LNCaP clone FGC (cell line): ENCODE results near the gene KLF1.

Source experiments
- DNase-seq: peaks from one replicate; pipeline ENCODE4 v3.0.0-alpha.2; 2011; ENCODE audit warnings: low read depth
- H3K4me3 ChIP-seq: 2 replicates; pipeline ENCODE4 v1.5.1; 2011; ENCODE audit warnings: mild to moderate bottlenecking, low read depth, low read length, control low read depth
- TF ChIP-seq, protein P1 (sequence below): IDR thresholded peaks from 2 replicates; pipeline ENCODE4 v1.5.1; 2012; ENCODE audit warnings: mild to moderate bottlenecking; ENCODE audit not compliant: control insufficient read depth, insufficient read depth; ENCODE audit errors: extremely low read depth

Gene KLF1

DNA sequence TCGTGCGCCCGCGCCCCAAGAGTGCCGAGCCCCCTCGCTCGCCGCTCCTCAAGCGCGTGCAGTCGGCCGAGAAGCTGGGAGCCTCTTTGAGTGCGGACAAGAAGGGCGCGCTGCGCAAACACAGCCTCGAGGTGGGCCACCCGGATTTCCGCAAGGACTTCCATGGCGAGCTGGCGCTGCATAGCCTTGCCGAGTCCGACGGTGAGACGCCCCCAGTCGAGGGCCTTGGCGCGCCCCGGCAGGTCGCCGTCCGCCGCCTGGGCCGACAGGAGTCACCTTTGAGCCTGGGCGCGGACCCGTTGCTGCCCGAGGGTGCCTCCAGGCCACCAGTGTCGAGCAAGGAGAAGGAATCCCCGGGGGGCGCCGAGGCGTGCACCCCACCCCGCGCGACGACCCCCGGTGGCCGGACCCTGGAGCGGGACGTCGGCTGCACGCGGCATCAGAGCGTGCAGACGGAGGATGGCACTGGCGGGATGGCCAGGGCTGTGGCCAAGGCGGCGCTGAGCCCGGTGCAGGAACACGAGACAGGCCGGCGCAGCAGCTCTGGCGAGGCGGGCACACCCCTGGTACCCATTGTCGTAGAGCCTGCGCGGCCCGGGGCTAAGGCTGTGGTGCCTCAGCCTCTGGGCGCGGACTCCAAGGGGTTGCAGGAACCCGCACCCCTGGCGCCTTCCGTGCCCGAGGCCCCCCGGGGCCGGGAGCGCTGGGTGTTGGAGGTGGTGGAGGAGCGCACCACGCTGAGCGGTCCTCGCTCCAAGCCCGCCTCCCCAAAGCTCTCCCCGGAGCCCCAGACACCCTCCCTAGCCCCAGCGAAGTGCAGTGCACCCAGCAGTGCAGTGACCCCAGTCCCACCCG lies 12.9 kb downstream of the KLF1 start:
- TF ChIP-seq, protein P1, sequence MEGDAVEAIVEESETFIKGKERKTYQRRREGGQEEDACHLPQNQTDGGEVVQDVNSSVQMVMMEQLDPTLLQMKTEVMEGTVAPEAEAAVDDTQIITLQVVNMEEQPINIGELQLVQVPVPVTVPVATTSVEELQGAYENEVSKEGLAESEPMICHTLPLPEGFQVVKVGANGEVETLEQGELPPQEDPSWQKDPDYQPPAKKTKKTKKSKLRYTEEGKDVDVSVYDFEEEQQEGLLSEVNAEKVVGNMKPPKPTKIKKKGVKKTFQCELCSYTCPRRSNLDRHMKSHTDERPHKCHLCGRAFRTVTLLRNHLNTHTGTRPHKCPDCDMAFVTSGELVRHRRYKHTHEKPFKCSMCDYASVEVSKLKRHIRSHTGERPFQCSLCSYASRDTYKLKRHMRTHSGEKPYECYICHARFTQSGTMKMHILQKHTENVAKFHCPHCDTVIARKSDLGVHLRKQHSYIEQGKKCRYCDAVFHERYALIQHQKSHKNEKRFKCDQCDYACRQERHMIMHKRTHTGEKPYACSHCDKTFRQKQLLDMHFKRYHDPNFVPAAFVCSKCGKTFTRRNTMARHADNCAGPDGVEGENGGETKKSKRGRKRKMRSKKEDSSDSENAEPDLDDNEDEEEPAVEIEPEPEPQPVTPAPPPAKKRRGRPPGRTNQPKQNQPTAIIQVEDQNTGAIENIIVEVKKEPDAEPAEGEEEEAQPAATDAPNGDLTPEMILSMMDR, result no peak
- no peak for DNase-seq
- peak overlapping the region; percentile 45 for H3K4me3 ChIP-seq

DNA sequence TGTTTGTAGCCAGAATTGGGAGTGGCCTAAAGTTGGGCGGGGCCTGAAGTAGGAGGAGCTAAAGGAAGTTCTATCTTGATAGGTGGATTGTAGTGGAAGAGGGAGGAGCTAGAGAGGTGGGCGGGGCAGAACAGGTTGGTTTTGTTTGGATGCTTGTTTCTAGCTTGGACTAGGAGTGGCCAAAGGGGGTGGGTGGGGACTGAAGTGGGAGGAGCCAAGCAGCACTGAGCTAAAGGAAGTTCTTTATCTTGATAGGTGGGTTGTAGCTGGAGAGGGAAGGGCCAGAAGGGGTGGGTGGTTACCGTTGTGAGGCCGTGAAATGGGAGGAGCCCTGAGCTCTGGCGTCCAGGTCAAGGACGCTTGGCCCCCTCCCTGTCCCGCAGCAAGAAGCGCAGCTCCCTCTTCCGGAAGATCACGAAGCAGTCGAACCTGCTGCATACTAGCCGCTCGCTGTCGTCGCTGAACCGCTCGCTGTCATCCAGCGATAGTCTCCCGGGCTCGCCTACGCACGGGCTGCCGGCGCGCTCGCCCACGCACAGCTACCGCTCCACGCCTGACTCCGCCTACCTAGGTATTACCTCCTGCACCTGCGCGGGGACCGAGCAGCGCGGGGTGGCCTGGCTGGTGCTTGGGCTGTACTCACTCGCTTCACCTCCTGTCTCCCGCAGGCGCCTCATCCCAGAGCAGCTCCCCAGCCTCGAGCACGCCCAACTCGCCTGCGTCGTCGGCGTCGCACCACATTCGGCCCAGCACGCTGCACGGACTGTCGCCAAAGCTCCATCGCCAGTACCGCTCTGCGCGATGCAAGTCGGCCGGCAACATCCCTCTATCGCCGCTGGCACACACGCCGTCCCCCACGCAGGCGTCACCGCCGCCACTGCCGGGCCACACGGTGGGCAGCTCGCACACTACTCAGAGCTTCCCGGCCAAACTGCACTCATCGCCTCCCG lies 13.8 kb downstream of the KLF1 start:
- peak; percentile 94 for DNase-seq
- TF ChIP-seq, protein P1, result peak; percentile 34
- H3K4me3 ChIP-seq, result peak overlapping the region; percentile 45

DNA sequence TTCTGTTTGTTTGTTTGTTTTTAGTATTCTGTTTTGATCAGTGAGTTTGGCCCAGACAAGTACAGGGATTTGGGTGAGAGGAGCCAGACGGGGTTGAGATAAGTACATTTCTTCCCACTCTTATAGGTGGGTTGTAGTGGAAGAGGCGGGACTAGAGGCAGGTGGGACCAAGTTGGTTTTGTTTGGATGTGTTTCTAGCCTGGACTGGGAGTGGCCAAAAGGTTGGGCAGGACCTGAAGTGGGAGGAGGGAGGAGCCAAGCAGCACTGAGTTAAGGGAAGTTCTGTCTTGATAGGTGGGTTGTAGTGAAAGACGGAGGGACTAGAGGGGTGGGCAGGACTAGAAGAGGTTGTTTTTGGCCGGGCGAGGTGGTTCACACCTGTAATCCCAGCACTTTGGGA lies 14.7 kb downstream of the KLF1 start:
- no peak for DNase-seq
- TF ChIP-seq, protein P1, result no peak
- H3K4me3 ChIP-seq, result no peak overlapping the region

DNA sequence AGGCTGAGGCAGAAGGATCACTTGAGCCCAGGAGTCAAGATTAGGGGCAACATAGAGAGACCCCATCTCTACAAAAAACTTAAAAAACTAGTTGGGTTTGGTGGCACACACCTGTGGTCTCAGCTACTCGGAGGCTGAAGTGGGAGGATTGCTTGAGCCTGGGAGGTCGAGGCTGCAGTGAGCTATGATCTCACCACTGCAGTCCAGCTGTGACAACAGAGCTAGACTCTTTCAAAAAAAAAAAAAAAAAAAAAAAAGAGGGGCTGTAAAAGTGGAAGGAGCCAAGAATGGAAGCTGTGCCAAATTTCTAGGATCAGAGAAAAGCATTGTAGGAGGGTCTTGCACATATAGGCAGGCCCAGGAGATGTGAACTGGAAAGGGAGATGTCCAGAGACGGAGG lies 15.3 kb downstream of the KLF1 start:
- TF ChIP-seq, protein P1, result no peak
- H3K4me3 ChIP-seq, result no peak overlapping the region
- DNase-seq, result no peak

DNA sequence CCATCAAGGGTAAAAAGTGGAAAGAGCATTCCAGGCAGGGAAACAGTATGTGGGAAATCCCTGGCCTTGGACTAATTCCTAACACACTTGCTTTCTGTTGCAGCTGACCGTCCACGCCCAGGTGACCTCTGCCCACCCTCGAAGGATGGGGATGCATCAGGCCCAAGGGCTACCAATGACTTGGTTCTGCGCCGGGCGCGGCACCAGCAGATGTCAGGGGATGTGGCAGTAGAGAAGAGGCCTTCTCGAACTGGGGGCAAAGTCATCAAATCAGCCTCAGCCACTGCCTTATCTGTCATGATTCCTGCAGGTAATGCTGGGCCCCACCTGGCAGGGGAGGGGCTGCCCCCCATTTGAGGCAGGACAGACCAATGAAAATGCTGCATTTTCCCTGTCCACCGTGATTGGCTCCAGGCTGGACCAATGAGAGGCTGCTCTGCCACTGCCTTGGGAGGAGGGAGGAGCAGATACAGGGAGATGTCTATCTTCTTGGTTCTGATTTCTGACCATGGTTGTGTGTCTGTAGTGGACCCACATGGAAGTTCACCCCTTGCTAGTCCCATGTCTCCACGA lies 18.4 kb downstream of the KLF1 start:
- H3K4me3 ChIP-seq, result no peak overlapping the region
- TF ChIP-seq, protein P1, result no peak
- no peak for DNase-seq

DNA sequence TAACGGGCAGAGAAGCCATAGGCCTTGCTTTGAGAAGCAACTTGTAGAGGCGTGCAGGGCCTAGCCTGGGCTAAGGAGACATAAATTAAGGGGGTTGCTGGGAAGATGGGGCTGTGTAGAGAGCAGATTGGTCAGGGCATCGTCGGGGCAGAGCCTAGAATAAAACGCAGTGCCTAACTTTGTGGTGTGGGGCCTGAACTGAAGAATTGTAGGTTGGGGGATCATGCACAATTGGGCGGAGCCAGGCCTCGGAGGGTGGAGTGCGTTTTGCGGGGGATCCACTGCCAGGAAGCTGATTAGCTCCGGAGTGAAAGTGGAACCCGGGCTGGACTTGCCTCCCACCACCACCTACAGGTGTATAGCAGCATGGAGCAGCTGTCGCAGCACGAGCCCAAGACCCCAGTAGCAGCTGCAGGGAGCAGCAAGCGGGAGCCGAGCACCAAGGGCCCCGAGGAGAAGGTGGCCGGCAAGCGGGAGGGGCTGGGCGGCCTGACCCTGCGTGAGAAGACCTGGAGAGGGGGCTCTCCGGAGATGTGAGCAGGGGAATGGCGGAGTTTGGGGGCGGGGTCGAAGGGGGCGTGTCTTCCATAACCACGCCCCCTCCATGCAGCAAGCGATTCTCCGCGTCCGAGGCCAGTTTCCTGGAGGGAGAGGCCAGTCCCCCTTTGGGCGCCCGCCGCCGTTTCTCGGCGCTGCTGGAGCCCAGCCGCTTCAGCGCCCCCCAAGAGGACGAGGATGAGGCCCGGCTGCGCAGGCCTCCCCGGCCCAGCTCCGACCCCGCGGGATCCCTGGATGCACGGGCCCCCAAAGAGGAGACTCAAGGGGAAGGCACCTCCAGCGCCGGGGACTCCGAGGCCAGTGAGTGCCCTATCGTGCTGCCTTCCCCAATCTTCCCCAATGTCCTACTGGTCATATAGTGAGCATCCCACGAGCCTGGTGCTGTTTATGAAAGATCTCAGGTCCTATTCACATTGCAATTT lies 19.6 kb downstream of the KLF1 start:
- DNase-seq, result no peak
- H3K4me3 ChIP-seq, result no peak overlapping the region
- TF ChIP-seq, protein P1, result no peak
